Measurements from ENCODE around the gene PWP1.

PWP1 gene

GRCh38 chr12:107736914-107737313, 51.3 kb downstream of the PWP1 start:
- no peak for DNase-seq

GRCh38 chr12:107748472-107748871, 62.9 kb downstream of the PWP1 start:
- DNase-seq, result no peak

GRCh38 chr12:107749083-107749482, 63.5 kb downstream of the PWP1 start:
- no peak for DNase-seq

- DNase-seq, result no peak
These were observed 73.8 kb downstream of the PWP1 start for GRCh38 chr12:107759410-107759809.

DNA sequence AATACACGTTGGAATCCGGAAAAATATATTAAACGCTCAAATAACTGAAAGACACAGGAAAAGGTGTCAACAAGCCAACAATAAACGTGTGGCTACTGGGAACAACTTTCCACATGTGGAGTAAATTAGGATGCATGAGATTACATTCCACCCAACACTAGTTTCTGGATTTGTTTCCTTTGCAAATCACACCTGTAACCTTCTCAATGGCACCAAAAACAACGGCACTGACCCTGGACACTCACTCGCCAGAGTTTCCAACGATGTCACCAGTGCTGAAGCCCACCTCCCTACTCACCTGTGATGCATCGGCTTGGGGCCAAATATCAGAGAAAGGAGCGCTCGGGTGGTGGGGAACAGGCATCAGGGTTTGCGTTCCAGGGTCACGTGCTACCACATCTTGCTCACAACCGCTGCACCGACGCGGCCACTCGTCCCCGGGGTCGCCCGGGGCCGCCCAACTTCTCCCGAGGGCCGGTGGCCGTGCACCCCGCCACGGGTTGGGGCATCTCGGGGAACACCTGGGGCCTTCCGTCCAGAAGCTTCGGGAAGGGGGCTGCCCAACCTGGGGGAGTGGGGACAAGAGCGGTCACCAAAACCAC, 74.7 kb downstream of the PWP1 start:
- no peak for DNase-seq

- DNase-seq, result peak; percentile 81
These were observed 75.4 kb downstream of the PWP1 start, which contains the start of gene PRDM4 for GRCh38 chr12:107760809-107761501. Gene PRDM4, minus strand, starts transcription at chr12:107761137. Its CDS starts 622 bp downstream, at chr12:107760515.

GRCh38 chr12:107761502-107761904, 75.9 kb downstream of the PWP1 start:
- DNase-seq, result no peak

Data from NCI-H1417 treated with DMSO at 0.1 percent for 48 hours (cell line).